Fibroblast of lung (primary cell): ENCODE measurements around the gene ADI1.

Experiments used
- EZH2 ChIP-seq: IDR thresholded peaks from 2 replicates; pipeline ENCODE4 v1.5.1; 2012; ENCODE audit warnings: low read length, control low read depth, mild to moderate bottlenecking; ENCODE audit errors: missing control alignments
- TF ChIP-seq, protein P1 (sequence below), 2 donors: IDR thresholded peaks in 1 of 2; conservative IDR thresholded peaks in 1 of 2; 1 replicate in 1 of 2; 2 replicates in 1 of 2; pipeline ENCODE4 v1.5.1; 2011 to 2012; ENCODE audit warnings: low read length in 2 of 2, control low read depth in 1 of 2, inconsistent platforms in 1 of 2, low read depth in 1 of 2, mild to moderate bottlenecking in 1 of 2

GRCh38 chr2:3490191-3491170 is 28.9 kb downstream of the ADI1 start:
- TF ChIP-seq, protein P1, sequence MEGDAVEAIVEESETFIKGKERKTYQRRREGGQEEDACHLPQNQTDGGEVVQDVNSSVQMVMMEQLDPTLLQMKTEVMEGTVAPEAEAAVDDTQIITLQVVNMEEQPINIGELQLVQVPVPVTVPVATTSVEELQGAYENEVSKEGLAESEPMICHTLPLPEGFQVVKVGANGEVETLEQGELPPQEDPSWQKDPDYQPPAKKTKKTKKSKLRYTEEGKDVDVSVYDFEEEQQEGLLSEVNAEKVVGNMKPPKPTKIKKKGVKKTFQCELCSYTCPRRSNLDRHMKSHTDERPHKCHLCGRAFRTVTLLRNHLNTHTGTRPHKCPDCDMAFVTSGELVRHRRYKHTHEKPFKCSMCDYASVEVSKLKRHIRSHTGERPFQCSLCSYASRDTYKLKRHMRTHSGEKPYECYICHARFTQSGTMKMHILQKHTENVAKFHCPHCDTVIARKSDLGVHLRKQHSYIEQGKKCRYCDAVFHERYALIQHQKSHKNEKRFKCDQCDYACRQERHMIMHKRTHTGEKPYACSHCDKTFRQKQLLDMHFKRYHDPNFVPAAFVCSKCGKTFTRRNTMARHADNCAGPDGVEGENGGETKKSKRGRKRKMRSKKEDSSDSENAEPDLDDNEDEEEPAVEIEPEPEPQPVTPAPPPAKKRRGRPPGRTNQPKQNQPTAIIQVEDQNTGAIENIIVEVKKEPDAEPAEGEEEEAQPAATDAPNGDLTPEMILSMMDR (conservative IDR thresholded peaks at IDR 0.05 in 1 of 2, IDR thresholded peaks at IDR 0.05 in 1 of 2; ENCODE audit: low read depth in 1 of 2, low read length in 2 of 2) = no peak
- no peak for TF ChIP-seq EZH2
